Activated naive CD4-positive, alpha-beta T cell treated with anti-CD3 and anti-CD28 coated beads for 36 hours (primary cell): Measurements from ENCODE around the gene MRPL40. TPM values are rescaled to one million over a fixed set of nuclear protein-coding genes. Genes with fewer than 3 reads are reported as not detected.

ENCODE experiments used
- CTCF ChIA-PET: fragments of 350-600 bp; sonication (Branson Sonifier 250); formaldehyde crosslinking; loops from one replicate; lab custom pipeline; 2021; ENCODE audit warnings: antibody characterized with exemption; lab: Charles Lee
- DNase-seq: peaks from one replicate; pipeline ENCODE4 v3.0.0-alpha.2; 2020
- H3K27ac Mint-ChIP-seq: one replicate; pipeline ENCODE4 v1.8.0; 2021; ENCODE audit warnings: mild to moderate bottlenecking, mixed read lengths
- H3K27me3 Mint-ChIP-seq: one replicate; pipeline ENCODE4 v1.8.0; 2021; ENCODE audit warnings: low read depth, mixed read lengths
- H3K36me3 Mint-ChIP-seq: one replicate; pipeline ENCODE4 v1.8.0; 2021; ENCODE audit warnings: low read depth, mixed read lengths
- H3K4me1 Mint-ChIP-seq: one replicate; pipeline ENCODE4 v1.8.0; 2021; ENCODE audit warnings: low read depth, mixed read lengths
- H3K4me3 Mint-ChIP-seq: one replicate; pipeline ENCODE4 v1.8.0; 2021; ENCODE audit warnings: mild to moderate bottlenecking, moderate library complexity, mixed read lengths
- H3K9me3 Mint-ChIP-seq: one replicate; pipeline ENCODE4 v1.8.0; 2021; ENCODE audit warnings: mixed read lengths
- intact Hi-C: fragments of 100-400 bp; cut with micrococcal nuclease; formaldehyde crosslinking; loops from one replicate; pipeline ENCODE4 v1.15.1; 2023
- total RNA-seq, 2 experiments: library from RNA; stranded (reverse); gene quantifications; one replicate each; pipeline ENCODE4 v1.2.3, GENCODE V29; 2021

MRPL40 gene
- total RNA-seq, 2 experiments from 2014 or later = 32.6 to 34.9 TPM

GRCh38 chr22:19461506-19461905 is 29.2 kb downstream of the MRPL40 start:
- DNase-seq = no peak
- H3K27me3 Mint-ChIP-seq = no peaks in the 10 kb centered on the region
- no peaks in the 10 kb centered on the region for H3K4me1 Mint-ChIP-seq
- intact Hi-C loops = no loop called here
- H3K36me3 Mint-ChIP-seq = peaks cover 18% of the 10 kb centered on the region
- H3K9me3 Mint-ChIP-seq = no peaks in the 10 kb centered on the region
- H3K4me3 Mint-ChIP-seq = no peak overlapping the region
- CTCF ChIA-PET = interaction anchor here (2.9 kb wide), 1 partner anchor 12 kb away, joined by 7 read pairs; no protein-coding TSS in a partner anchor
- no peak overlapping the region for H3K27ac Mint-ChIP-seq

DNA sequence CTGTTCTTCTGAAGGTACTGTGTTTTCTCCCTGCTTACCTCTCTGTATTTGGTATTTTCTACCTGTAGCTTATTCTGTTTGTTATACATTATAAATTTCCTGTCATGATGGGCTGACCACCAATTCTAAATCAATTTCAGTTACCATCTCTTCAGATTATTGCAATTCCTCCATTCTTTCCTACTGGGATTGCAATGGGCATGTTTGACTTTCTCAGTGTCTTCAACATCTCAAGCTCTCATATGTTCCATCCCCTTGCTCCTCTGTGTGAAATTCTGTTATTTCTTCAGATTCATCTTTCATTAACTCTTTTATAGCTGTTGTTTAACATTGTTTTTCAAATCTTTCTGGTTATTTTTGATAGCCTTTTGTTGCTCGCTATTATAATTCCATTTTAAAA is 30.7 kb downstream of the MRPL40 start:
- no peaks in the 10 kb centered on the region for H3K9me3 Mint-ChIP-seq
- CTCF ChIA-PET = interaction anchor here (2.9 kb wide), 1 partner anchor 10 kb away, joined by 7 read pairs; no protein-coding TSS in a partner anchor
- H3K4me3 Mint-ChIP-seq = no peak overlapping the region
- H3K27ac Mint-ChIP-seq = no peak overlapping the region
- no peaks in the 10 kb centered on the region for H3K27me3 Mint-ChIP-seq
- peaks cover 19% of the 10 kb centered on the region for H3K36me3 Mint-ChIP-seq
- intact Hi-C loops = no loop called here
- H3K4me1 Mint-ChIP-seq = no peaks in the 10 kb centered on the region
- no peak for DNase-seq

- CTCF ChIA-PET = interaction anchor here (0.9 to 2.9 kb wide), 2 partner anchors 10 to 15 kb away, joined by 3 to 7 read pairs; partner anchors contain the start of gene UFD1
- no peaks in the 10 kb centered on the region for H3K27me3 Mint-ChIP-seq
- no peak overlapping the region for H3K27ac Mint-ChIP-seq
- peaks cover 21% of the 10 kb centered on the region for H3K36me3 Mint-ChIP-seq
- H3K9me3 Mint-ChIP-seq = no peaks in the 10 kb centered on the region
- no peaks in the 10 kb centered on the region for H3K4me1 Mint-ChIP-seq
- DNase-seq = no peak
- no peak overlapping the region for H3K4me3 Mint-ChIP-seq
- intact Hi-C loops = no loop called here
Measured at GRCh38 chr22:19463491-19464469, 31.4 kb downstream of the MRPL40 start.

DNA sequence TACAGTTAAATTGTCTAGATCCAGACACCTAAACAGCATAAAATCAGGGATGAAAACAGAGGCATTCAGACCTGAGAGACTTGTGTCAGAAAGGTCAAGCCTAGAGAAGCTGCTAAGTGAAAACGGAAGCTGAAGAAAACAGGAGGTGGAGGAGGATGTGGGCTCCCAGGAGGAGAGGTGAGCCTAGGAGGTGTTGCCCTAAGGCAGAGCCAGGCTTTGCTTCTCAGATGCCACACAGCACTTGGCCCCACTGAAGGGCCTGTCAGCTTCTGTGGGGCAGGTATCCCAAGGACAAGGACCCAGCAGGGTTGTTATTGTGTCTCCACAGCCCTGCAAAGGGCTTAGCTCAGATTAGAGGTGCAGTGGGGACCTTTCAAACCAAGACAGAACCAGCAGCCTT is 32.2 kb downstream of the MRPL40 start:
- no peaks in the 10 kb centered on the region for H3K4me1 Mint-ChIP-seq
- CTCF ChIA-PET = no interaction called here
- H3K36me3 Mint-ChIP-seq = peaks cover 22% of the 10 kb centered on the region
- no peaks in the 10 kb centered on the region for H3K27me3 Mint-ChIP-seq
- no peaks in the 10 kb centered on the region for H3K9me3 Mint-ChIP-seq
- intact Hi-C loops = no loop called here
- no peak overlapping the region for H3K27ac Mint-ChIP-seq
- no peak overlapping the region for H3K4me3 Mint-ChIP-seq
- no peak for DNase-seq

- Mint-ChIP-seq H3K27ac (no peak overlapping the region), H3K9me3 (no peaks in the 10 kb centered on the region), H3K27me3 (no peaks in the 10 kb centered on the region), H3K36me3 (peaks cover 24% of the 10 kb centered on the region), H3K4me3 (no peak overlapping the region), H3K4me1 (no peaks in the 10 kb centered on the region)
- no peak for DNase-seq
- intact Hi-C loops = no loop called here
- CTCF ChIA-PET = no interaction called here
Measured at GRCh38 chr22:19464975-19465374, 32.6 kb downstream of the MRPL40 start.

- Mint-ChIP-seq H3K9me3 (no peaks in the 10 kb centered on the region), H3K27ac (no peak overlapping the region), H3K36me3 (peaks cover 26% of the 10 kb centered on the region), H3K27me3 (no peaks in the 10 kb centered on the region), H3K4me1 (no peaks in the 10 kb centered on the region), H3K4me3 (no peak overlapping the region)
- intact Hi-C loops = no loop called here
- no peak for DNase-seq
- CTCF ChIA-PET = no interaction called here
Measured at GRCh38 chr22:19466126-19466716, 33.9 kb downstream of the MRPL40 start.

- Mint-ChIP-seq H3K36me3 (peaks cover 33% of the 10 kb centered on the region), H3K4me3 (no peak overlapping the region), H3K27me3 (no peaks in the 10 kb centered on the region), H3K4me1 (no peaks in the 10 kb centered on the region), H3K9me3 (no peaks in the 10 kb centered on the region), H3K27ac (no peak overlapping the region)
- intact Hi-C loops = no loop called here
- CTCF ChIA-PET = no interaction called here
- no peak for DNase-seq
Measured at GRCh38 chr22:19466848-19467752, 34.8 kb downstream of the MRPL40 start.

- Mint-ChIP-seq H3K27me3 (no peaks in the 10 kb centered on the region), H3K27ac (no peak overlapping the region), H3K36me3 (peaks cover 37% of the 10 kb centered on the region), H3K4me1 (no peaks in the 10 kb centered on the region), H3K9me3 (no peaks in the 10 kb centered on the region), H3K4me3 (no peak overlapping the region)
- intact Hi-C loops = no loop called here
- DNase-seq = no peak
- CTCF ChIA-PET = no interaction called here
Measured at GRCh38 chr22:19467912-19468311, 35.6 kb downstream of the MRPL40 start.

DNA sequence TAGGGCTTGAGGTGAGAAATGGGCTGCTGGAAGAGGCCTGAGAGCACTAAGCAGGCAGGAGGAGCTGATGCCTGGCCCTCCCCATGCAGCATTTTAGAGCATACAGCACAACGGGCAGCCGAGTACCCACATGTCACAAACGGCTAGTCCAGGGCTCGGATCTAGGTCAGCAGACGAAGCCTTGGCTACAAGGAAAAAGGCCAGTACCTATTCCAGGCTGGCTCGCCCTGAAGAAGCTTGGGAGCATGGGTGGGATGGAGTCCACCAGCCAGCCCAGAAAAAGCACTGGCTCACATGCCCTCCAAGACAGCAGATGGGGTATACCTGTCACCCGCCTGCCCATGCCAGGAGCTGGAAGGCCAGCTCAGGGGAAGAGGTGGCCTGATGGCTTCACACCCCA is 37.1 kb downstream of the MRPL40 start:
- intact Hi-C loops = no loop called here
- Mint-ChIP-seq H3K4me1 (peaks cover 3% of the 10 kb centered on the region), H3K4me3 (no peak overlapping the region), H3K27ac (no peak overlapping the region), H3K36me3 (peaks cover 41% of the 10 kb centered on the region), H3K9me3 (no peaks in the 10 kb centered on the region), H3K27me3 (no peaks in the 10 kb centered on the region)
- CTCF ChIA-PET = no interaction called here
- no peak for DNase-seq

DNA sequence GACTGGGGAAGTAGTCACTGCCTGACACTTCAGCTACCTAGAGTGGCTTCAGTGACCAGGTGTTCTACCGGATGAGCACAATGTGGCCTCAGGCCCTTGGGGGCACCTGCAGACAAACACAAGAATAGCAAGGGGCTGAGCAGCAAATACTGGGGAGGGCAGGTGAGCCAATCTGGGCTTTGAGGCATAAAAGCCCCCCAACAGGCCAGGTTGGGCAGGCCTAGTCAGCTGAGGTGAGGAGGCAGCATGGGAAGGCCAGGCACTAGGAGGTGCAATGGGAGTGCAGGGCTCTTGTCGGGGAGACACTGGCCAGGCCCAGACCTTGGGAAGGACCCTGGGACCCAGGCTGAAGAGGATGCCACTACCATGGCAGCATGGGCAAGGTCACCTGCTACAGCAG is 37.7 kb downstream of the MRPL40 start:
- Mint-ChIP-seq H3K27ac (no peak overlapping the region), H3K36me3 (peaks cover 39% of the 10 kb centered on the region), H3K27me3 (no peaks in the 10 kb centered on the region), H3K4me3 (no peak overlapping the region), H3K9me3 (no peaks in the 10 kb centered on the region), H3K4me1 (peaks cover 3% of the 10 kb centered on the region)
- intact Hi-C loops = no loop called here
- DNase-seq = no peak
- CTCF ChIA-PET = no interaction called here

GRCh38 chr22:19471572-19471971 is 39.2 kb downstream of the MRPL40 start:
- H3K27ac Mint-ChIP-seq = no peak overlapping the region
- DNase-seq = no peak
- peaks cover 34% of the 10 kb centered on the region for H3K36me3 Mint-ChIP-seq
- no peaks in the 10 kb centered on the region for H3K27me3 Mint-ChIP-seq
- H3K4me3 Mint-ChIP-seq = no peak overlapping the region
- CTCF ChIA-PET = no interaction called here
- intact Hi-C loops = no loop called here
- peaks cover 9% of the 10 kb centered on the region for H3K4me1 Mint-ChIP-seq
- H3K9me3 Mint-ChIP-seq = no peaks in the 10 kb centered on the region

GRCh38 chr22:19472233-19472632 is 39.9 kb downstream of the MRPL40 start:
- H3K36me3 Mint-ChIP-seq = peaks cover 34% of the 10 kb centered on the region
- no peak for DNase-seq
- peaks cover 12% of the 10 kb centered on the region for H3K4me1 Mint-ChIP-seq
- CTCF ChIA-PET = no interaction called here
- no peak overlapping the region for H3K4me3 Mint-ChIP-seq
- no peak overlapping the region for H3K27ac Mint-ChIP-seq
- H3K9me3 Mint-ChIP-seq = no peaks in the 10 kb centered on the region
- no peaks in the 10 kb centered on the region for H3K27me3 Mint-ChIP-seq
- intact Hi-C loops = no loop called here
